GM12874 (cell line): Measurements from ENCODE around the gene NEK10.

Experiments
- CTCF ChIP-seq: IDR thresholded peaks from 2 replicates; pipeline ENCODE4 v1.5.1; 2011; ENCODE audit warnings: low read depth, mild to moderate bottlenecking, control low read depth, low read length, moderate library complexity; ENCODE audit not compliant: insufficient read depth

The NEK10 gene

GRCh38 chr3:27335571-27335970 lies 33.6 kb downstream of the NEK10 start:
- no peak for TF ChIP-seq CTCF

- TF ChIP-seq CTCF = no peak
Measured at GRCh38 chr3:27333843-27334242, 35.3 kb downstream of the NEK10 start.

GRCh38 chr3:27326629-27327545 lies 42.3 kb downstream of the NEK10 start:
- no peak for TF ChIP-seq CTCF

GRCh38 chr3:27326202-27326601 lies 43.0 kb downstream of the NEK10 start:
- no peak for TF ChIP-seq CTCF

GRCh38 chr3:27325419-27325818 lies 43.8 kb downstream of the NEK10 start:
- TF ChIP-seq CTCF = peak; percentile 38; the same call in 1 of the 2 replicates

- no peak for TF ChIP-seq CTCF
Measured at GRCh38 chr3:27324686-27325085, 44.5 kb downstream of the NEK10 start.

- no peak for TF ChIP-seq CTCF
Measured at GRCh38 chr3:27323087-27323570, 46.1 kb downstream of the NEK10 start.
